Measurements from ENCODE around the gene PGGT1B.

DNA sequence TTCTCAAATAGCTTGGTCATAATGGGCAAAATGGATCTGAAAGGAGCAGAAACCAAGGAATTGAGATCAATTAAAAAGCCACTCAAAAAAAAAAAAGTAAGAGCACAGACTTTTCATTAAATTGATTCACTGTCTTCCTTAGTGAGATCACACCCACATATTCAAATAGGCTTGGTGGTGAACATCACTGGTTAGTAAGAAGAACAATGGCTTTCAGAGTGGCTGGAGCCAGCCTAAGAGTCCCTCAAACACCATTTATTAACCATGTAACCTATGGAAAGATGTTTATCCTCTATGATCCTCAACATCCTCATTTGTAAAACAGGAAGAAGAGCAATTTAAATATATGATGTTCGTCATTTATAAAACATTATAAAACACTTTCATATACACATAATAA is 21.3 kb upstream of the PGGT1B start:
- TF ChIP-seq, protein P1, sequence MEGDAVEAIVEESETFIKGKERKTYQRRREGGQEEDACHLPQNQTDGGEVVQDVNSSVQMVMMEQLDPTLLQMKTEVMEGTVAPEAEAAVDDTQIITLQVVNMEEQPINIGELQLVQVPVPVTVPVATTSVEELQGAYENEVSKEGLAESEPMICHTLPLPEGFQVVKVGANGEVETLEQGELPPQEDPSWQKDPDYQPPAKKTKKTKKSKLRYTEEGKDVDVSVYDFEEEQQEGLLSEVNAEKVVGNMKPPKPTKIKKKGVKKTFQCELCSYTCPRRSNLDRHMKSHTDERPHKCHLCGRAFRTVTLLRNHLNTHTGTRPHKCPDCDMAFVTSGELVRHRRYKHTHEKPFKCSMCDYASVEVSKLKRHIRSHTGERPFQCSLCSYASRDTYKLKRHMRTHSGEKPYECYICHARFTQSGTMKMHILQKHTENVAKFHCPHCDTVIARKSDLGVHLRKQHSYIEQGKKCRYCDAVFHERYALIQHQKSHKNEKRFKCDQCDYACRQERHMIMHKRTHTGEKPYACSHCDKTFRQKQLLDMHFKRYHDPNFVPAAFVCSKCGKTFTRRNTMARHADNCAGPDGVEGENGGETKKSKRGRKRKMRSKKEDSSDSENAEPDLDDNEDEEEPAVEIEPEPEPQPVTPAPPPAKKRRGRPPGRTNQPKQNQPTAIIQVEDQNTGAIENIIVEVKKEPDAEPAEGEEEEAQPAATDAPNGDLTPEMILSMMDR (conservative IDR thresholded peaks at IDR 0.05) = no peak
- no peak for TF ChIP-seq EZH2 (IDR thresholded peaks at IDR 0.05; ENCODE audit: low read depth)
